Jurkat, Clone E6-1 (cell line): Measurements from ENCODE around the gene ZMYND11.
A peak's percentile ranks its signal among the peaks of the same experiment; 100 is the strongest.

Experiments
- DNase-seq: peaks from one replicate; pipeline ENCODE4 v3.0.0-alpha.2; 2011; ENCODE audit warnings: low read depth, low spot score
- H3K4me3 ChIP-seq: 2 replicates; pipeline ENCODE4 v1.5.1; 2011; ENCODE audit warnings: mild to moderate bottlenecking, low read length, control low read depth, moderate library complexity

Gene ZMYND11

GRCh38 chr10:186911-187310 lies 51.7 kb downstream of the ZMYND11 start:
- DNase-seq: no peak
- H3K4me3 ChIP-seq: no peak overlapping the region

GRCh38 chr10:188546-188945 lies 53.3 kb downstream of the ZMYND11 start:
- no peak for DNase-seq
- no peak overlapping the region for H3K4me3 ChIP-seq

GRCh38 chr10:190216-190615 lies 55.0 kb downstream of the ZMYND11 start:
- DNase-seq: no peak
- H3K4me3 ChIP-seq: no peak overlapping the region

GRCh38 chr10:191703-192518 lies 56.7 kb downstream of the ZMYND11 start:
- H3K4me3 ChIP-seq: no peak overlapping the region
- no peak for DNase-seq

GRCh38 chr10:194281-194680 lies 59.0 kb downstream of the ZMYND11 start:
- no peak for DNase-seq
- H3K4me3 ChIP-seq: no peak overlapping the region

GRCh38 chr10:200405-200804 lies 65.2 kb downstream of the ZMYND11 start:
- DNase-seq: no peak

GRCh38 chr10:201328-201771 lies 66.1 kb downstream of the ZMYND11 start:
- H3K4me3 ChIP-seq: no peak overlapping the region
- no peak for DNase-seq

More at GRCh38 chr10:200405-200804, 65.2 kb downstream of the ZMYND11 start:
- no peak overlapping the region for H3K4me3 ChIP-seq

GRCh38 chr10:208616-209015 lies 73.4 kb downstream of the ZMYND11 start:
- no peak for DNase-seq

GRCh38 chr10:209357-209756 lies 74.1 kb downstream of the ZMYND11 start:
- DNase-seq: no peak
- H3K4me3 ChIP-seq: no peak overlapping the region

More at GRCh38 chr10:208616-209015, 73.4 kb downstream of the ZMYND11 start:
- no peak overlapping the region for H3K4me3 ChIP-seq

GRCh38 chr10:210297-210696 lies 75.0 kb downstream of the ZMYND11 start:
- no peak overlapping the region for H3K4me3 ChIP-seq
- no peak for DNase-seq

GRCh38 chr10:215444-215843 lies 80.2 kb downstream of the ZMYND11 start:
- H3K4me3 ChIP-seq: no peak overlapping the region
- no peak for DNase-seq

GRCh38 chr10:218798-219197 lies 83.5 kb downstream of the ZMYND11 start:
- no peak for DNase-seq
- no peak overlapping the region for H3K4me3 ChIP-seq

GRCh38 chr10:219731-220472 lies 84.6 kb downstream of the ZMYND11 start:
- no peak overlapping the region for H3K4me3 ChIP-seq
- DNase-seq: no peak

GRCh38 chr10:224571-224970 lies 89.3 kb downstream of the ZMYND11 start:
- no peak overlapping the region for H3K4me3 ChIP-seq
- DNase-seq: no peak

- no peak for DNase-seq
- H3K4me3 ChIP-seq: no peak overlapping the region
Measured at GRCh38 chr10:226018-226417, 90.8 kb downstream of the ZMYND11 start.

GRCh38 chr10:227014-227413 lies 91.8 kb downstream of the ZMYND11 start:
- H3K4me3 ChIP-seq: no peak overlapping the region
- no peak for DNase-seq

- no peak overlapping the region for H3K4me3 ChIP-seq
Measured at GRCh38 chr10:228366-228765, 93.1 kb downstream of the ZMYND11 start.

GRCh38 chr10:230758-231157 lies 95.5 kb downstream of the ZMYND11 start:
- DNase-seq: peak; percentile 19
- H3K4me3 ChIP-seq: no peak overlapping the region

More at GRCh38 chr10:228366-228765, 93.1 kb downstream of the ZMYND11 start:
- no peak for DNase-seq

- H3K4me3 ChIP-seq: no peak overlapping the region
- DNase-seq: no peak
Measured at GRCh38 chr10:232061-232460, 96.8 kb downstream of the ZMYND11 start.

GRCh38 chr10:232878-233277 lies 97.6 kb downstream of the ZMYND11 start:
- no peak for DNase-seq

More at GRCh38 chr10:232878-233277, 97.6 kb downstream of the ZMYND11 start:
- no peak overlapping the region for H3K4me3 ChIP-seq
